Transverse colon (tissue), 4 donors: ENCODE results near the gene OR5K4. TPM values are rescaled to one million over a fixed set of nuclear protein-coding genes. Genes with fewer than 3 reads are reported as not detected.

ENCODE experiments used
- DNase-seq: peaks from one replicate; pipeline ENCODE4 v3.0.0-alpha.2; 2019
- H3K27ac ChIP-seq, 4 donors: fragments of 200-600 bp; sonication (generic); 2 replicates each; pipeline ENCODE4 v1.5.1; 2016 to 2018; ENCODE audit warnings: inconsistent platforms in 4 of 4
- H3K27me3 ChIP-seq: fragments of 200-600 bp; sonication (generic); 2 replicates; pipeline ENCODE4 v1.5.1; 2017; ENCODE audit warnings: inconsistent platforms
- H3K36me3 ChIP-seq, 4 donors: fragments of 200-600 bp; sonication (generic); 2 replicates each; pipeline ENCODE4 v1.5.1; 2017 to 2019; ENCODE audit warnings: inconsistent platforms in 4 of 4
- H3K4me1 ChIP-seq, 4 donors: fragments of 200-600 bp; sonication (generic); 2 replicates each; pipeline ENCODE4 v1.5.1; 2017 to 2020; ENCODE audit warnings: inconsistent platforms in 4 of 4
- H3K4me3 ChIP-seq, 4 donors: fragments of 200-600 bp; sonication (generic); 1 replicate in 1 of 4; 2 replicates in 3 of 4; pipeline versions ENCODE4 v1.5.1 to v1.6.1; 2017 to 2019; ENCODE audit warnings: inconsistent platforms in 4 of 4
- H3K9me3 ChIP-seq, 2 donors: fragments of 200-600 bp; sonication (generic); 2 replicates each; pipeline ENCODE4 v1.5.1; 2017 to 2019; ENCODE audit warnings: inconsistent platforms in 2 of 2
- EP300 ChIP-seq: sonication (generic); formaldehyde crosslinking; IDR thresholded peaks from one replicate; pipeline ENCODE4 v1.6.1; 2017; ENCODE audit warnings: antibody characterized with exemption, low read depth
- POLR2A ChIP-seq: fragments of 450-650 bp; IDR thresholded peaks from one replicate; pipeline ENCODE4 v1.6.1; 2016; ENCODE audit warnings: antibody characterized with exemption, mild to moderate bottlenecking, moderate library complexity
- POLR2AphosphoS5 ChIP-seq, 3 donors: sonication (generic); formaldehyde crosslinking; IDR thresholded peaks; one replicate each; pipeline ENCODE4 v1.6.1; 2016; ENCODE audit warnings: antibody characterized with exemption in 3 of 3
- WGBS, 2 donors: methylation state at CpG; one replicate each; pipeline ENCODE4 v1.1.5; 2018; ENCODE audit warnings: low coverage in 1 of 2; 5-methylcytosine and 5-hydroxymethylcytosine counted together
- in situ Hi-C, 4 donors: fragments of 200-750 bp; cut with MboI; loops; one replicate each; pipeline versions ENCODE4 v1.15.0 to v1.15.1; 2017; ENCODE audit warnings: low sequenced_read_pairs in 3 of 4, low pct_ligation_motif_present in 1 of 4, low pct_unique_long_range_greater_than_20kb in 1 of 4
- intact Hi-C: fragments of 100-400 bp; cut with DNase I; formaldehyde crosslinking; loops from one replicate; pipeline ENCODE4 v1.15.1; 2023; ENCODE audit warnings: low total_unique reads
- total RNA-seq, 4 donors: library from RNA; depleted of rRNA; stranded (reverse); fragments of >200 nt; gene quantifications; one replicate each; pipeline ENCODE4 v1.1.0, GENCODE V29; 2016
- TF ChIP-seq, protein P1 (sequence below), 5 experiments: fragments of 200-600 bp in 3 of 5; fragments of 450-650 bp in 2 of 5; sonication (generic) in 3 of 5; IDR thresholded peaks; 1 replicate in 2 of 5; 2 replicates in 3 of 5; pipeline ENCODE4 v1.5.1; 2016 to 2017; ENCODE audit warnings: antibody characterized with exemption in 5 of 5, inconsistent platforms in 3 of 5, mild to moderate bottlenecking in 2 of 5, moderate library complexity in 1 of 5

Gene OR5K4
- total RNA-seq, 4 donors from 2014 or later, result not detected

DNA sequence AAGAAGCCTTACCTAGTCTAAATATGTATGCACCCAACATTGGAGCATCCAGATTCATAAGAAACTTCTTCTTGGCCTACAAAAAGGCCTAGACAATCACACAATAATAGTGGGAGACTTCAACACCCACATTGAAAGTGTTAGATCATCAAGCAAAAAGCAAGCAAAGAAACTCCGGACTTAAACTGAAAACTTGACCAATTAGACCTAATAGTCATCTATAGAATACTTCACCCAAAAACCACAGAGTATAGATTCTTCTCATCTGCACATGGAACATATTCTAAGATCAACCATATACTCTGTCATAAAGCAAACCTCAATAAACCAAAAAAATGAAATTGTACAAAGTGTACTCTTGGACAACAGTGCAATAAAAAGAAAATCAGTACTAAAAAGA, 22.3 kb upstream of the OR5K4 start:
- TF ChIP-seq POLR2A, result no peak
- TF ChIP-seq POLR2AphosphoS5 (IDR thresholded peaks at IDR 0.05), result no peak
- no peak for TF ChIP-seq EP300
- TF ChIP-seq, protein P1, sequence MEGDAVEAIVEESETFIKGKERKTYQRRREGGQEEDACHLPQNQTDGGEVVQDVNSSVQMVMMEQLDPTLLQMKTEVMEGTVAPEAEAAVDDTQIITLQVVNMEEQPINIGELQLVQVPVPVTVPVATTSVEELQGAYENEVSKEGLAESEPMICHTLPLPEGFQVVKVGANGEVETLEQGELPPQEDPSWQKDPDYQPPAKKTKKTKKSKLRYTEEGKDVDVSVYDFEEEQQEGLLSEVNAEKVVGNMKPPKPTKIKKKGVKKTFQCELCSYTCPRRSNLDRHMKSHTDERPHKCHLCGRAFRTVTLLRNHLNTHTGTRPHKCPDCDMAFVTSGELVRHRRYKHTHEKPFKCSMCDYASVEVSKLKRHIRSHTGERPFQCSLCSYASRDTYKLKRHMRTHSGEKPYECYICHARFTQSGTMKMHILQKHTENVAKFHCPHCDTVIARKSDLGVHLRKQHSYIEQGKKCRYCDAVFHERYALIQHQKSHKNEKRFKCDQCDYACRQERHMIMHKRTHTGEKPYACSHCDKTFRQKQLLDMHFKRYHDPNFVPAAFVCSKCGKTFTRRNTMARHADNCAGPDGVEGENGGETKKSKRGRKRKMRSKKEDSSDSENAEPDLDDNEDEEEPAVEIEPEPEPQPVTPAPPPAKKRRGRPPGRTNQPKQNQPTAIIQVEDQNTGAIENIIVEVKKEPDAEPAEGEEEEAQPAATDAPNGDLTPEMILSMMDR (IDR thresholded peaks at IDR 0.05), result no peak
- intact Hi-C loops, result no loop called here

DNA sequence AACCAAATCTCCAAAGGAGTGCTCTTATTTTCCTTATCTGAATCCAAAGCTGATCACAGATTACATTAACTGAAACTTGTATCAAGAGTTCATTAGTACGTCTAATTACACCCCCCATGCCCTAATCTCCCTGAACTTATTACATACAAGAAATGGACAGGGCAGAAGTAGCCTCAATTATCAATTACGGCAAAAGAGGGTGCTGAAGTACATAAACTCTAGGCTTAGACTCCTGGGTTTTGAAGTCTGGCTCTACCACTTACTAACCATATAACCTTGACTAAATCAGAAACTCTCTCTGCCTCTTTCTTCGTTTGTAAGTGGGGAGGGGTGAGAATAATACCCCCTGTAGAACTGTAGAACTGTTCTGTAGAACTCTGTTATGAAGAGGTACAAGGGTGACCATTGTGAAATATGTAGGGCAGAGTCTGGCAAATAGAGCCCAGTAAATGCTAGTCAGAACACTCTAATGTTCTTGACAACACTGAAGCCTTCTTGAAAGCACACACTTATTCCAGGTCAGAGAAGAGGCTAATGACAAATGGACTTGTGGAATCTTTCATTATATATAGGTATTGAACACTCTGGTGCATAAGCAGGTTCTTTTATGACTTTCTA, 19.6 kb upstream of the OR5K4 start:
- DNase-seq, result no peak
- in situ Hi-C loops, result loop anchor here (5.0 to 25.0 kb wide), 5 partner anchors 253 to 547 kb away; partner anchors contain the start of genes CPOX (in 2 of the 4) and GABRR3 (in 1 of the 4)
- no peaks in the 10 kb centered on the region for H3K27me3 ChIP-seq
- H3K27ac ChIP-seq, result no peak overlapping the region
- 34 to 58% methylated on average over 3 of the region's 3 CpGs for WGBS, 2 donors
- H3K36me3 ChIP-seq, result no peaks in the 10 kb centered on the region
- H3K9me3 ChIP-seq, result no peaks in the 10 kb centered on the region
- intact Hi-C loops, result no loop called here
- no peak overlapping the region for H3K4me3 ChIP-seq
- H3K4me1 ChIP-seq, result no peaks in the 10 kb centered on the region
- TF ChIP-seq, protein P1 (IDR thresholded peaks at IDR 0.05), result peak in 1 of 5 experiments; percentile 20
- TF ChIP-seq POLR2AphosphoS5 (IDR thresholded peaks at IDR 0.05), result no peak

More for the DNA sequence above, 22.3 kb upstream of the OR5K4 start:
- no peak for DNase-seq
- Histone ChIP-seq H3K27me3 (no peaks in the 10 kb centered on the region), H3K27ac (no peak overlapping the region), H3K4me1 (no peaks in the 10 kb centered on the region), H3K36me3 (no peaks in the 10 kb centered on the region), H3K9me3 (no peaks in the 10 kb centered on the region), H3K4me3 (no peak overlapping the region)
- WGBS, 2 donors, result 64 to 70% methylated on average over 1 of the region's 1 CpG
- in situ Hi-C loops, result loop anchor here (5.0 to 25.0 kb wide), 5 partner anchors 256 to 544 kb away; partner anchors contain the start of genes CPOX (in 2 of the 4) and GABRR3 (in 1 of the 4)

GRCh38 chr3:98339031-98339430, 14.6 kb upstream of the OR5K4 start:
- 75 to 100% methylated on average over 1 of the region's 1 CpG for WGBS, 2 donors
- no peaks in the 10 kb centered on the region for H3K27me3 ChIP-seq
- no peak overlapping the region for H3K4me3 ChIP-seq
- no peaks in the 10 kb centered on the region for H3K9me3 ChIP-seq
- intact Hi-C loops, result no loop called here
- in situ Hi-C loops, result loop anchor here (10.0 to 25.0 kb wide), 4 partner anchors 248 to 552 kb away; partner anchors contain the start of genes CPOX (in 2 of the 4) and GABRR3 (in 1 of the 4)
- H3K27ac ChIP-seq, result no peak overlapping the region
- TF ChIP-seq POLR2AphosphoS5 (IDR thresholded peaks at IDR 0.05) (no peak), EP300 (no peak), POLR2A (no peak)
- TF ChIP-seq, protein P1 (IDR thresholded peaks at IDR 0.05), result no peak
- H3K4me1 ChIP-seq, result no peaks in the 10 kb centered on the region
- H3K36me3 ChIP-seq, result no peaks in the 10 kb centered on the region
- no peak for DNase-seq

DNA sequence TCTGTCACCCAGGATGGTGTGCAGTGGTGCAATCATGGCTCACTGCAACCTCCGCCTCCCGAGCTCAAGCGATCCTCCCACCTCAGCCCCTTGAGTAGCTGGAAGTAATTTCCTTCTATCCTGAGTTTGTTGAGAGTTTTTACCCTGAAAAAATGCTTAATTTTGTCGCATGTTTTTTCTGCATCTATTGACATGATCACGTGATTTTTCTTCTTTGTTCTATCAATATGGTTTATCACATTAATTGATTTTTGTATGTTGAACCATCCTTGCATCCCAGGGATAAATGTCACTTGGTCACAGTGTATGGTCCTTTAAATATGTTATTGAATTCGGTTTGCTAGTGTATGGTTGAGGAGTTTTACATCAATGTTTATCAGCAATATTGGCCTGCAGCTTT, 11.9 kb upstream of the OR5K4 start:
- Histone ChIP-seq H3K27ac (no peak overlapping the region), H3K36me3 (no peaks in the 10 kb centered on the region), H3K27me3 (no peaks in the 10 kb centered on the region), H3K4me3 (no peak overlapping the region), H3K4me1 (no peaks in the 10 kb centered on the region), H3K9me3 (no peaks in the 10 kb centered on the region)
- intact Hi-C loops (no loop called here), in situ Hi-C loops (loop anchor here in 3 of 4 donors (25.0 kb wide), 3 partner anchors 246 to 554 kb away; partner anchors contain the start of genes CPOX (in 2 of the 3) and GABRR3 (in 1 of the 3))
- no peak for TF ChIP-seq POLR2A
- TF ChIP-seq, protein P1 (IDR thresholded peaks at IDR 0.05), result no peak
- no peak for TF ChIP-seq EP300
- TF ChIP-seq POLR2AphosphoS5 (IDR thresholded peaks at IDR 0.05), result no peak
- DNase-seq, result no peak
- 78 to 81% methylated on average over 6 of the region's 6 CpGs for WGBS, 2 donors
